NCI-H345 treated with DMSO at 0.1 percent for 48 hours (cell line): ENCODE measurements around the gene DCHS1.
"Not testable (repeated sequence)": the region's sequence is repeated elsewhere in the genome, so short reads cannot be mapped to it uniquely, and the experiment has no call there.

ENCODE experiments used
- DNase-seq: peaks from one replicate; lab custom pipeline; 2025; ENCODE audit not compliant: unreplicated experiment; lab: John Stamatoyannopoulos, UW

The DCHS1 gene, protein sequence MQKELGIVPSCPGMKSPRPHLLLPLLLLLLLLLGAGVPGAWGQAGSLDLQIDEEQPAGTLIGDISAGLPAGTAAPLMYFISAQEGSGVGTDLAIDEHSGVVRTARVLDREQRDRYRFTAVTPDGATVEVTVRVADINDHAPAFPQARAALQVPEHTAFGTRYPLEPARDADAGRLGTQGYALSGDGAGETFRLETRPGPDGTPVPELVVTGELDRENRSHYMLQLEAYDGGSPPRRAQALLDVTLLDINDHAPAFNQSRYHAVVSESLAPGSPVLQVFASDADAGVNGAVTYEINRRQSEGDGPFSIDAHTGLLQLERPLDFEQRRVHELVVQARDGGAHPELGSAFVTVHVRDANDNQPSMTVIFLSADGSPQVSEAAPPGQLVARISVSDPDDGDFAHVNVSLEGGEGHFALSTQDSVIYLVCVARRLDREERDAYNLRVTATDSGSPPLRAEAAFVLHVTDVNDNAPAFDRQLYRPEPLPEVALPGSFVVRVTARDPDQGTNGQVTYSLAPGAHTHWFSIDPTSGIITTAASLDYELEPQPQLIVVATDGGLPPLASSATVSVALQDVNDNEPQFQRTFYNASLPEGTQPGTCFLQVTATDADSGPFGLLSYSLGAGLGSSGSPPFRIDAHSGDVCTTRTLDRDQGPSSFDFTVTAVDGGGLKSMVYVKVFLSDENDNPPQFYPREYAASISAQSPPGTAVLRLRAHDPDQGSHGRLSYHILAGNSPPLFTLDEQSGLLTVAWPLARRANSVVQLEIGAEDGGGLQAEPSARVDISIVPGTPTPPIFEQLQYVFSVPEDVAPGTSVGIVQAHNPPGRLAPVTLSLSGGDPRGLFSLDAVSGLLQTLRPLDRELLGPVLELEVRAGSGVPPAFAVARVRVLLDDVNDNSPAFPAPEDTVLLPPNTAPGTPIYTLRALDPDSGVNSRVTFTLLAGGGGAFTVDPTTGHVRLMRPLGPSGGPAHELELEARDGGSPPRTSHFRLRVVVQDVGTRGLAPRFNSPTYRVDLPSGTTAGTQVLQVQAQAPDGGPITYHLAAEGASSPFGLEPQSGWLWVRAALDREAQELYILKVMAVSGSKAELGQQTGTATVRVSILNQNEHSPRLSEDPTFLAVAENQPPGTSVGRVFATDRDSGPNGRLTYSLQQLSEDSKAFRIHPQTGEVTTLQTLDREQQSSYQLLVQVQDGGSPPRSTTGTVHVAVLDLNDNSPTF (N-terminal part only)

GRCh38 chr11:6655790-6656583, at the start of gene DCHS1:
Gene DCHS1 (minus strand): TSS chr11:6655809. CDS start chr11:6641613, 14,196 bp downstream.
- DNase-seq = no peak

DNA sequence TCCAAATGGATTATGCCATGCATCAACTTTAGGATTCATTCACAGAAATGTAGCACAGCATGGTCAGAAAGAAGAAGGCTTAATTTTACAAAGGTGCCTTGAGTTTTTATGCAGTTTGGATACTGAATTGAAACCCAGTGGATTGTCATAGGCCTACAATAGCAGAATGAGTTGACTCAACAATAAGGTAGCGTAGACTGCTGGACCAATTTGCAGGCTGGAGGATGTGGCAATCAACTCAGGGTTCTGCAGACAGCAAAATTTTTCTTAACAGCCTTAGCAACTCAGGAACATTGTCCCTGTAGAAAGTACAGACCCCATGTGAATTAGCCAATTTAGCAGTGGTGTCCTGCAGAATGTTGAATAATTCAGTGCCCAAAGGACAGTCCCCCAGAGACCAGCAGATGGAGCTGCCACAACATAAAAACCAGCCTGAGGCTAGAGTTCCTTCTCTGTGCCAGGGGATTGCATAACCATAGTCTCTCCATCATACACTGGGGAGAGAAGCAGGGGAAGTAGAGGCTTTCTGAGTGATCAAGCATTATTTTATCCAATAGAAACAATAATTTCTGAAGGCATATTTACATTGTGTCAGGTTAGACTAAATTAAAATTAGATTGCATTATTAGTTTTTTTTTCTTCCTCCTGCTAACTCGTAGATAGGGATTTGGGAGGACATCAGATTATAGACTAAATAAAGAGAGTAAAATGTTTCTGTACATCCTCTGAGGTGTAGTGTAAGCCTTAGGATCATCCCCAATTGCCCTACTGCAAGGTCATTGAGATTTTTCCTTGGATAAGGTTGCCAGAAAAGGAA, 47.8 kb upstream of the DCHS1 start:
- peak; percentile 61 for DNase-seq

DNA sequence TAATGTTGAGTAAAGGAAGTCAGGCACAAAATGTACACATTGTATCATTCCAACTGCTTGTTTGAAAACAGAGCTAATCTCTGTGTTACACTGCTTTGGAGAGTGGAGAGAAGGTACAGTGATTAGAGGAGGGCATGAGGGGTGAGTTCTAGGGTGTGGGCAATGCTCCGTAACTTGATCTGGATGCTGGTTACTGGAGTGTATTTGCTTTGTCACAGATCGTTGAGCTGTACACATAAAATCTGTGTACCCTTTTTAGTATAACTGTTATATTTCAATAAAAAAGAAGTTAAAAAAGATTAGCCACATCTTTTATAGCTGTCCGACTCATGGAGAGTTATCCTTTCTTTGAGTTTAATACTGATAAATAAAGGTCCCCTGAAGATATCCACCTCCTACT, 46.3 kb upstream of the DCHS1 start:
- DNase-seq = not testable (repeated sequence)

DNA sequence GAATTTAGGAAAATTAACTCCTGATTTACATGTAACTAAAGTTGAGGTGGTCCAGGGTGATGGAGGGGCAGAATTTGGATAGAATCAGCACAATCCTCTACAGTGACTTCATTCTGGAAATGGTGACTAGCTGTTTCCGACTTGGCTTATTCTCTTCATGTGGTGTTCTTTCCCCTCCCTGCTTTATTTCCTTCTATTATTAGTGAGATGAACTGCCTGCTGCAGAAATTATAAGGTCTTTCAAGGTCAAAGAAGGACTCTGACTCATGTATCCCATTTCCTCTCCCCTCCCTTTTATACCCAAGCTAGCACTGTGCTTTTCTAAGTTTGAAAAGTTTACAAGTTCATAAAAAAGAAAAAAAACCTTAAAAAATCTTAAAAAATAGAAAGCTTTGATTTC, 39.8 kb upstream of the DCHS1 start:
- no peak for DNase-seq

DNA sequence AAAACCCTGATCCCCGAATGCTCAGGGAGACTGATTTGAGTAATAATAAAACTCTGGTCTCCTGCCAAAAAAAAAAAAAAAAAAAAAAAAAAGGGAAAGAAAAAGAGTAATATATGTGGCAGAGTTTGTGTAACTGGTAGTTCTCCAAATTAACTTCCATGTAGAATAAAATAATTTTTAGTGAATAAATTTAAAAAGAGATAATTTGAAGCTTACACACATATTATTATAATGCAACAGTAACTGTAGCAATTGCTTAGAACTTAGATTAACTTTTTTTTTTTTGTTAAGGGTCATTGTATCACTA, 38.6 kb upstream of the DCHS1 start:
- no peak for DNase-seq

DNA sequence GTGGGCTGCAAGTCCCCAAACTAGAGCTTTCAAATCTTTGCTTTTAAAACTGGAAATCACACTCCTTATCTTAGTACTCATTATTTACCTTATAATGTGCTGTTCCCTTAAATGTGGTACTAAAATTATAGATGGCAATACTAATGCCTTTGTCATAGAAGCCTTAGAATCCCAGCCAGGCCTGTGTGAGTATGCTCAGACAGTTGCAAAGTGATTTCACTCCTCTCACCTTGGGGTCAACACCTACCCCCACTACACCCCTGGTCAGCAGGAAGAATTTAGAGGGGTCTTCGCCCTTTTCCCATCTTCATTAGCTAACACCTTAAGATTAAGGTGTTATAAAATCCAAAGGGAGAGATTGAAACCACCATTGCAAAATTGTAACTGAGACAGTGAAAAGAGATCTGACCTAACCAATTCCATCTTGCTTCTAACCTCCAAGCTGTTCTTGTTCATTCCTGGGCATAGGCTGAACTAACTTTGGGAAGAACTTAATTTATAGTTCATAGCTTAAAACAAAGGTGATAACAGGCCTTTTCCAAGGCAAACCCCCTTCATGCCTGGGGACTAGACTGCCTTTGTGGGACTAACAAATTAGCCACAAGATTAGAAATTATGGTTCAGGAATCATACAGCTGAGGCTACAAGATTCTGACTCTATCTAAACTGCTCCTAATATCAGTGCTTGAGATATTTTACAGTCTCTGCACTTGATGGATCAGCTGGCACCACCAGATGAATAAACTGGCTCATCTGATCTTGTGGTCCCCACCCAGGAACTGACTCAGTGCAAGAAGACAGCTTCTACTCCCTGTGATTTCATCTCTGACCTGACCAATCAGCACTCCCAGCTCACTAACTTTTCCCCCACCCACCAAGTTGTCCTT, 38.0 kb upstream of the DCHS1 start:
- no peak for DNase-seq

GRCh38 chr11:6692128-6692527, 36.5 kb upstream of the DCHS1 start:
- no peak for DNase-seq

DNA sequence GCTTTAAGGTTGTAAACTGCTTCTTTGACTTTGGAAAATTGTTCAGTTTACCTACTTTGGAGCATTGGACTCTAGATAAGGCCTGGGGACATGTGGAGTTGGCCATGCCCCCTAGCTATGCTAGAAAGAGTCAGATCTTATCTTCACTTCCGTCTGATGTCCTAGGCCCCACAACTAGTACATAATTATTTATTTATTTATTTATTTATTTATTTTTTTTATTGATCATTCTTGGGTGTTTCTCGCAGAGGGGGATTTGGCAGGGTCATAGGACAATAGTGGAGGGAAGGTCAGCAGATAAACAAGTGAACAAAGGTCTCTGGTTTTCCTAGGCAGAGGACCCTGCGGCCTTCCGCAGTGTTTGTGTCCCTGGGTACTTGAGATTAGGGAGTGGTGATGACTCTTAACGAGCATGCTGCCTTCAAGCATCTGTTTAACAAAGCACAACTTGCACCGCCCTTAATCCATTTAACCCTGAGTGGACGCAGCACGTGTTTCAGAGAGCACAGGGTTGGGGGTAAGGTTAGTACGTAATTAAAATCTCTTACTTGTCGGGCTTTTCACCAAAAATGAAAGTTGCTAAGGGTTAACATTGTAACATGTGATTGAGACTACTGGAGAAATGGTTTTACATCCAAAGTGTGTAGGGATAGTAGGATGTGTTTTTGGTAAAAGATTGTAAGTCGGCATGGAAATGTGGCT, 35.0 kb upstream of the DCHS1 start:
- DNase-seq = not testable (repeated sequence)

DNA sequence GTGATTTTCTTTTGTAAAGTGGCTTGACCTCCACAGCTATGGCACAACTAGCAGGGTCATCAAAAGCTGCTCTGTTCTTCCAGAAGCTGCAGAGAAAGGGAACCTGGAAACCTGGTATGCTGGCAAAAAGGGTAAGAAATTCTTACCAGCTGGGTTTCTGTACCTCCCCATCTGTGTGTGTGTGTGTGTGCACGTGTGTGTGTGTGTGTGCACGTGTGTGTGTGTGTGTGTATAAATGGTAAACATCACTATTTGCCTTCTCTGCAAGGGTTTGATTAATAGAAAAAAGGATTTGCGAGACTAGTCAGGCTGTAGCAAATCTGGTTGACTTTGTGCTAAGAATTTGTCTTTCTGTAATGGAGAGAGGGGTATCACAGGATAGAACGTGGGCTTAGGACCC, 32.3 kb upstream of the DCHS1 start:
- no peak for DNase-seq

DNA sequence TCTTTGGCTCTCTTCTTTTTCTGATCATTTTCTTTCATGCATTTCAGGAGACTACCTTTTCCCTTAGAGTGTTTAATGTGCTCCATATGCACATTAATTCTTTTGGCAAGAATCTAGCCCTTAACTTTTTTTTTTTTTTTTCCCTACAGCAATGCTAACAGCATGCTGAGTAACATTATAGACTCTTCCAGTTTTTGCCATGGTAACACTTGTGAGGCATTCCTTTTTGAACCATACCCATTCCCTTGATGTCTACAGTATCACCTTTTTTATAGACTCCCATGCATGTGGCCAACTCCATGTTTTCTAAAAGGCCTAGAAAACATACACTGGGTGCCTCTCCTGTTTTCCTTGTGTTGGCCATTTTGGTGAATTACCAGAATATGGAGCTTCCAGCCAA, 30.4 kb upstream of the DCHS1 start:
- DNase-seq = no peak

DNA sequence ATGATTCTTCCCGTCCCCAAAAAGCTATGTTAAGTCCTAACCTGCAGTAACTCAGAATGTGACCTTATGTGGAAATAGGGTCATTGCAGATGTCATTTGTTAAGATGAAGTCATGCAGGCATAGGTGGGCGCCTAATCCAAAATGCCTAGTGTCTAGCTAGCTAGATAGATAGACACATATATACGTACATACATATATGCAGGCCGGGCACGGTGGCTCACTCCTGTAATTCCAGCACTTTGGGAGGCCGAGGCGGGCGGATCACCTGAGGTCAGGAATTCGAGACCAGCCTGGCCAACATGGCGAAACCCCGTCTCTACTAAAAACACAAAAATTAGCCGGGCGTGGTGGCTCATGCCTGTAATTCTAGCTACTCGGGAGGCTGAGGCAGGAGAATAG, 28.5 kb upstream of the DCHS1 start:
- not testable (repeated sequence) for DNase-seq

DNA sequence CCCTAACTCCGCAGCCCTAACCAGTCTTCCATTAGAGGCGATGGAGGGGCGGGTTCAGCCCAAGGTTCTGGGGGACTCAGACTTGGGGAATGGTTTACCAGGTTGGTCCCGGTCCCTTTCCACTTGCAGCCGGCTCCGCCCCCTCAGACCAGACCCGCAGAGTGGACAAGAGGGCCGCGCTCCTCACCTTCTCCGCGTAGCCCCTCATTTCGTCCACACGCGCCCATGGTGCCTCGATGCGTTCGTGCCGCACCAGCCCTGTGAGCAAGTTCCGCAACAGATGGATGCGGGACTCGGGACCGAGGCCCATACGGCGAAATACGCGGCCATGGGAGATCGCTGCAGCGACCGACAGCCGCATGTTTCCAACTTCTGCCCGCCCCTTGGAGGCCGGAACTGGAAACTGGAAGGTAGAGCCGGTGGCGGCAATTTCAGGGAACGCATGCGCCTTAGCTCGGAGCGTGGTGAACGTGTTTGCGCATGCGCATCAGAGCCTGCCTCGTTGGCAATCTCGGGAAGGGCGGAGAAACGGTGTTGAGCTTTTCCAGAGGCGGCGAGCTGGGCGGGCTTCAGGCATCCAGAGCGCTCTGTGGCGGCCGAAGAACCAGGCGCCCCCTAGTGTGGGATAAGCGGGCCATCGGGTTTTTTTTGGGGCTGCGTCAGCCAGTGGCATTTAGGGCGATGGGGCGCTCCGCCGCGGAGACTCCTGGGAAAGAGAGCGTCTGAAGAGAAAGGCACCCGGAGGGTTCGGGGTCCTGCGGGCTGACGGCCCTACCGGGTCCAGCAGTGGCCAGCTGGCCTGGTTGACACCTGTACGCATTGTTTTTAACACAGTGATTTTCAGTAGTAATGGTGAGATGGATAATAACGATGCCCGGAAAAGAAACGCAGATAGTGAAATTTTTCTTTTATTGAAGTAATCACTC, 27.6 kb upstream of the DCHS1 start, which contains the start of gene MRPL17:
MRPL17 (minus strand) TSS at position 405 of the 926 bp plus-strand sequence; CDS start at position 361, 44 bp downstream.
- peak; percentile 98 for DNase-seq

GRCh38 chr11:6682591-6682935, 27.0 kb upstream of the DCHS1 start:
- no peak for DNase-seq

GRCh38 chr11:6681949-6682348, 26.3 kb upstream of the DCHS1 start:
- DNase-seq = no peak

GRCh38 chr11:6681505-6681904, 25.9 kb upstream of the DCHS1 start:
- DNase-seq = no peak

- no peak for DNase-seq
Measured at GRCh38 chr11:6677018-6677417, 21.4 kb upstream of the DCHS1 start.

- no peak for DNase-seq
Measured at GRCh38 chr11:6674862-6675261, 19.3 kb upstream of the DCHS1 start.
